DOHH2 (cell line): ENCODE data around the gene SIPA1.

ENCODE experiments used
- CTCF ChIP-seq: fragments of 200-600 bp; sonication (generic); IDR thresholded peaks from one replicate; pipeline ENCODE4 v1.5.1; 2014; ENCODE audit warnings: antibody characterized with exemption, mild to moderate bottlenecking, low read depth, low read length; ENCODE audit not compliant: poor library complexity, severe bottlenecking
- EZH2phosphoT487 ChIP-seq: fragments of 200-600 bp; sonication (generic); IDR thresholded peaks from 2 replicates; pipeline ENCODE4 v1.6.1; 2017; ENCODE audit warnings: borderline replicate concordance, mild to moderate bottlenecking, antibody characterized with exemption, low read length, moderate library complexity, mixed read lengths

- no peak for TF ChIP-seq CTCF
- TF ChIP-seq EZH2phosphoT487 = no peak
Observed at GRCh38 chr11:65599216-65599954, 38.5 kb upstream of the SIPA1 start.
